MCF 10A (cell line): ENCODE data around the gene DET1. TPM values are rescaled to one million over a fixed set of nuclear protein-coding genes. Genes with fewer than 3 reads are reported as not detected.
A peak's percentile ranks its signal among the peaks of the same experiment; 100 is the strongest.

Experiments
- BruUV-seq: library from RNA; stranded (reverse); fragments of 400-500 nt; replicated peaks from 2 replicates; lab custom pipeline; 2021; lab: Mats Ljungman, UMichigan
- CTCF ChIA-PET: fragments of 300-600 bp; sonication (Branson Sonifier 250); formaldehyde crosslinking; extraction: SDS; loops from one replicate; lab custom pipeline; 2021; ENCODE audit warnings: antibody characterized with exemption, inconsistent platforms; lab: Yijun Ruan, JAX
- POLR2A ChIA-PET: fragments of 300-600, 350-650 bp; sonication (Branson Sonifier 250); formaldehyde crosslinking; extraction: SDS; loops from one replicate; lab custom pipeline; 2020; ENCODE audit warnings: antibody characterized with exemption, inconsistent platforms; lab: Yijun Ruan, JAX
- DNase-seq: peaks from one replicate; pipeline ENCODE4 v3.0.0-alpha.2; 2018; ENCODE audit not compliant: unreplicated experiment
- H3K27ac Mint-ChIP-seq: one replicate; pipeline ENCODE4 v1.8.0; 2022; ENCODE audit warnings: mild to moderate bottlenecking, low read depth, mixed read lengths; ENCODE audit not compliant: unreplicated experiment
- H3K27me3 Mint-ChIP-seq: one replicate; pipeline ENCODE4 v1.8.0; 2022; ENCODE audit warnings: mixed read lengths; ENCODE audit not compliant: insufficient read depth, unreplicated experiment
- H3K36me3 Mint-ChIP-seq: one replicate; pipeline ENCODE4 v1.8.0; 2022; ENCODE audit warnings: mild to moderate bottlenecking, moderate library complexity, mixed read lengths; ENCODE audit not compliant: insufficient read depth, unreplicated experiment
- H3K4me1 Mint-ChIP-seq: one replicate; pipeline ENCODE4 v1.8.0; 2022; ENCODE audit warnings: mixed read lengths; ENCODE audit not compliant: insufficient read depth, unreplicated experiment
- H3K4me3 Mint-ChIP-seq: one replicate; pipeline ENCODE4 v1.8.0; 2022; ENCODE audit warnings: mild to moderate bottlenecking, moderate library complexity, mixed read lengths; ENCODE audit not compliant: unreplicated experiment
- H3K9me3 Mint-ChIP-seq: one replicate; pipeline ENCODE4 v1.8.0; 2022; ENCODE audit warnings: mixed read lengths; ENCODE audit not compliant: unreplicated experiment
- CTCF ChIP-seq: fragments of 200-600 bp; IDR thresholded peaks from one replicate; pipeline ENCODE4 v1.8.0; 2022; ENCODE audit warnings: antibody characterized with exemption, mild to moderate bottlenecking; ENCODE audit not compliant: unreplicated experiment
- intact Hi-C: fragments of 100-400 bp; cut with micrococcal nuclease; formaldehyde crosslinking; loops from 2 replicates; pipeline ENCODE4 v1.14.1; 2022
- total RNA-seq: library from RNA; stranded (reverse); gene quantifications from 2 replicates; pipeline ENCODE4 v1.2.3, GENCODE V29; 2022

DET1 gene
- total RNA-seq, 1 experiment from 2014 or later, result 5.1 TPM

GRCh38 chr15:88467935-88468528, 78.4 kb downstream of the DET1 start:
- no peaks in the 10 kb centered on the region for H3K27me3 Mint-ChIP-seq
- ChIA-PET CTCF (interaction anchor here (0.6 to 7.4 kb wide), 9 partner anchors 9 to 1285 kb away, joined by 3 to 40 read pairs (median 4); partner anchors contain the start of gene ISG20), POLR2A (interaction anchor here (0.6 to 1.4 kb wide), 5 partner anchors 10 to 1823 kb away, joined by 3 to 5 read pairs (median 4); no protein-coding TSS in a partner anchor)
- intact Hi-C loops, result loop anchor here (5.0 kb wide), 2 partner anchors 79 to 154 kb away; partner anchors contain the start of genes AEN and DET1
- peak overlapping the region; percentile 98 for H3K27ac Mint-ChIP-seq
- DNase-seq, result no peak
- H3K4me1 Mint-ChIP-seq, result peaks cover 16% of the 10 kb centered on the region
- BruUV-seq, result TSS peak; percentile 42
- no peak for TF ChIP-seq CTCF
- peaks cover 31% of the 10 kb centered on the region for H3K36me3 Mint-ChIP-seq
- no peaks in the 10 kb centered on the region for H3K9me3 Mint-ChIP-seq
- peak overlapping the region; percentile 96 for H3K4me3 Mint-ChIP-seq

DNA sequence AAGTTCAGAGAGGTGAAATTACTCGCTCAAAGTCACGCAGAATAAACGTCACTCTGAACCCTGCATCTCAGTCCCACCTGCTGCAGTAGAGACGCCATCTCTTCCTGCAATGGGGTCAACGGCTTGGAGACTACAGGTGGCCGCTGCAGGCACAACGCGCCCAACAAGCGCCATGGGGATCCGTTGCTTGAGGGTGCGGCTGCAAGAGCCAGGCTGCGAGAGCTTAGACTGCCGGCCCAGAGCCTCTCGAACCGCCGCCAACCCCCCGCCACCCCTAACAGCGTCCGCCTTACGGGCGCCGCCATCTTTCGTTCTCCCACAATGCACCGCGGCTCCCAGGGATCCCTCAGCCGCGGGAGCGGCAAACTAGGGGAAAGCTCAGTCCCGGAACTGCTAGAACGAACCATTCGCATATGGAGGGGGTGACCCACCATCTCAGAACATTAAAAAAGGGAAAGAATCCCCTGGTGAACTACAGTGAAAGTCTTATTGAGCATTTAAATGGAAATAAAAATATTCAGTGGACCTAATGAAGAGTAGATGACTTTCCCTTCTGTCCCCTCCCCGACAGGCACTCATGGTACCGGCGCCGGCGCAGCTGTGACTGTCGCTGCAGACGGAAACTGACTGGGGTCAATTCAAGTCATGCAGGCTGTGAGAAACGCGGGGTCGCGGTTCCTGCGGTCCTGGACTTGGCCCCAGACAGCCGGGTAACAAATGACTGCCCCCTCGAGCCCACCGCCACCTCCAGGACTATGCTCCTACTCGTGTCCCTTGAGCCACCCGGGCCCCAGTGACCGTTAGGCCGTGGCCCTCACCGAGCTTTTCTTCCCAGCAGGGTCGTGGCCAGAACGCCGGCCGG, 79.2 kb downstream of the DET1 start, which contains the start of the genes MRPL46 and MRPS11:
TSS of gene MRPL46 (minus strand) at position 316 of the 862 bp plus-strand sequence. CDS start at position 305, 11 bp downstream.
TSS of gene MRPS11 (plus strand) at position 636 of the 862 bp plus-strand sequence. CDS start at position 646, 10 bp downstream.
- POLR2A ChIA-PET, result interaction anchor here (0.6 to 2.0 kb wide), 6 partner anchors 9 to 1911 kb away, joined by 3 to 6 read pairs (median 4); no protein-coding TSS in a partner anchor

DNA sequence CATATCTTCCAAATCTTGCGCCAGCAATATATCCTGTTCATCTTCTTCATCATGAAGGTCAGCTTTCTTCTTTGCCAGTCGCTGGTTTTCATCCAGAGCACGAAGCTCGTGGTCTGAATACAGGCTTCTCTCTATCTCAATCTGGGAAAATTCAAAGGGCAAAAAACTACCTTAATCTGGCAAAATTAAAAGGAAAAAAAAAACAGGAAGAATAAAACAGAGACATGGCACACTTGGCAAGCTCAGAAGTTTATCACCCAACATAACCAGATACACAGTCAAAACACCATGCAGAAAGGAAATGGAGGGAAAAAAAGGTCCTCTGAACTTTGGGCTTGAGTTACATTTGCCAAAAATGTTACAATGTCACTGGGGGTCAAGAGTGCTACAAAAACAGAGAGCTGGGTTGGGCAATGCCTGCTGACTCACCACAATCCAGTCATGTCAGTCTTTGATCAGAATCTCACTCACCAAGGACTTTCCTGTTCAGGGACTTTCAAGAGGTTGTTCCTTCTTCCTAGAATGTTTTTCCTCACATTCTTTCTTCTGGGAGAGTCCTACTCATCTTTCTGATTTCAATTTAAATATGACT, 80.8 kb downstream of the DET1 start:
- Mint-ChIP-seq H3K9me3 (no peaks in the 10 kb centered on the region), H3K4me1 (peaks cover 16% of the 10 kb centered on the region), H3K36me3 (peaks cover 42% of the 10 kb centered on the region), H3K27ac (peak overlapping the region; percentile 98), H3K4me3 (peak overlapping the region; percentile 96), H3K27me3 (no peaks in the 10 kb centered on the region)
- BruUV-seq, result no TSS peak
- POLR2A ChIA-PET, result interaction anchor here (1.0 to 2.0 kb wide), 2 partner anchors 326 to 1910 kb away, joined by 3 to 6 read pairs; no protein-coding TSS in a partner anchor
- CTCF ChIA-PET, result interaction anchor here (0.6 to 7.4 kb wide), 5 partner anchors 10 to 1436 kb away, joined by 3 to 40 read pairs (median 3); no protein-coding TSS in a partner anchor
- TF ChIP-seq CTCF, result no peak
- intact Hi-C loops, result loop anchor here (5.0 kb wide), 2 partner anchors 82 to 157 kb away; partner anchors contain the start of genes AEN and DET1
- peak; percentile 73 for DNase-seq

More for the DNA sequence above, 79.2 kb downstream of the DET1 start, which contains the start of the genes MRPL46 and MRPS11:
- DNase-seq, result peak; percentile 91
- Mint-ChIP-seq H3K9me3 (no peaks in the 10 kb centered on the region), H3K4me1 (peaks cover 16% of the 10 kb centered on the region), H3K4me3 (peak within 1 kb of the TSS; percentile 96), H3K27ac (peak within 1 kb of the TSS; percentile 98), H3K27me3 (no peaks in the 10 kb centered on the region), H3K36me3 (peaks cover 33% of the 10 kb centered on the region)
- no TSS peak for BruUV-seq
- no peak for TF ChIP-seq CTCF
- intact Hi-C loops, result loop anchor here (5.0 kb wide), 2 partner anchors 80 to 155 kb away; partner anchors contain the start of genes AEN and DET1
- CTCF ChIA-PET, result interaction anchor here (0.6 to 7.4 kb wide), 10 partner anchors 10 to 1881 kb away, joined by 3 to 40 read pairs (median 4); partner anchors contain the start of gene ISG20
